HG03439 (cell line): ENCODE measurements around the gene DCTN3.

Experiments
- ATAC-seq: cut with Tn5 transposase; IDR thresholded peaks from one replicate; pipeline ENCODE4 v1.9.1; 2021; ENCODE audit warnings: mild to moderate bottlenecking, moderate library complexity; ENCODE audit not compliant: unreplicated experiment

Gene DCTN3

GRCh38 chr9:34575241-34575640, 45.1 kb downstream of the DCTN3 start:
- ATAC-seq: no peak

GRCh38 chr9:34574571-34574970, 45.7 kb downstream of the DCTN3 start:
- ATAC-seq: no peak

- no peak for ATAC-seq
These were observed 46.5 kb downstream of the DCTN3 start for GRCh38 chr9:34573599-34574325.

- no peak for ATAC-seq
These were observed 47.7 kb downstream of the DCTN3 start for GRCh38 chr9:34572628-34573027.

GRCh38 chr9:34572092-34572491, 48.2 kb downstream of the DCTN3 start:
- ATAC-seq: no peak

- ATAC-seq: no peak
These were observed 48.8 kb downstream of the DCTN3 start for GRCh38 chr9:34571481-34571810.

GRCh38 chr9:34570809-34571480, 49.4 kb downstream of the DCTN3 start:
- ATAC-seq: no peak

- ATAC-seq: no peak
These were observed 49.9 kb downstream of the DCTN3 start for GRCh38 chr9:34570376-34570775.

- ATAC-seq: no peak
These were observed 51.5 kb downstream of the DCTN3 start for GRCh38 chr9:34568774-34569173.

- ATAC-seq: no peak
These were observed 52.2 kb downstream of the DCTN3 start for GRCh38 chr9:34568133-34568532.

GRCh38 chr9:34566972-34567371, 53.3 kb downstream of the DCTN3 start:
- ATAC-seq: no peak

GRCh38 chr9:34566322-34566721, 54.0 kb downstream of the DCTN3 start:
- ATAC-seq: no peak

GRCh38 chr9:34565856-34566255, 54.4 kb downstream of the DCTN3 start:
- ATAC-seq: no peak

GRCh38 chr9:34564617-34565016, 55.7 kb downstream of the DCTN3 start:
- no peak for ATAC-seq
